HG03108 (cell line): Measurements from ENCODE around the gene ZNF276.
A peak's percentile ranks its signal among the peaks of the same experiment; 100 is the strongest.
"Not testable (repeated sequence)": the region's sequence is repeated elsewhere in the genome, so short reads cannot be mapped to it uniquely, and the experiment has no call there.

Experiments
- ATAC-seq: cut with Tn5 transposase; IDR thresholded peaks from one replicate; pipeline ENCODE4 v1.9.1; 2021; ENCODE audit warnings: moderate library complexity; ENCODE audit not compliant: unreplicated experiment

Gene ZNF276

GRCh38 chr16:89695875-89696669, 25.3 kb upstream of the ZNF276 start:
- no peak for ATAC-seq

- ATAC-seq, result no peak
Measured at GRCh38 chr16:89696670-89697128, 24.6 kb upstream of the ZNF276 start.

- ATAC-seq, result no peak
Measured at GRCh38 chr16:89697161-89697615, 24.1 kb upstream of the ZNF276 start.

- ATAC-seq, result no peak
Measured at GRCh38 chr16:89697616-89698331, 23.6 kb upstream of the ZNF276 start.

GRCh38 chr16:89698717-89699116, 22.6 kb upstream of the ZNF276 start:
- not testable (repeated sequence) for ATAC-seq

GRCh38 chr16:89699629-89700099, 21.7 kb upstream of the ZNF276 start:
- ATAC-seq, result not testable (repeated sequence)

- ATAC-seq, result peak; percentile 39
Measured at GRCh38 chr16:89700100-89700648, 21.2 kb upstream of the ZNF276 start.

GRCh38 chr16:89700649-89701424, 20.5 kb upstream of the ZNF276 start:
- no peak for ATAC-seq

GRCh38 chr16:89701425-89702406, 19.6 kb upstream of the ZNF276 start, which contains the start of gene SPATA2L:
TSS of gene SPATA2L (minus strand) at chr16:89701705. CDS start at chr16:89701232, 473 bp downstream.
- peak; percentile 57 for ATAC-seq

- ATAC-seq, result no peak
Measured at GRCh38 chr16:89704281-89704680, 17.1 kb upstream of the ZNF276 start.

- ATAC-seq, result no peak
Measured at GRCh38 chr16:89705006-89705405, 16.3 kb upstream of the ZNF276 start.

GRCh38 chr16:89706518-89707260, 14.6 kb upstream of the ZNF276 start:
- ATAC-seq, result no peak

- ATAC-seq, result no peak
Measured at GRCh38 chr16:89707695-89708094, 13.6 kb upstream of the ZNF276 start.

- ATAC-seq, result no peak
Measured at GRCh38 chr16:89708481-89708931, 12.8 kb upstream of the ZNF276 start.

GRCh38 chr16:89709166-89709565, 12.2 kb upstream of the ZNF276 start:
- no peak for ATAC-seq

- no peak for ATAC-seq
Measured at GRCh38 chr16:89709716-89710432, 11.5 kb upstream of the ZNF276 start.

- no peak for ATAC-seq
Measured at GRCh38 chr16:89710709-89711564, 10.4 kb upstream of the ZNF276 start.
